Prostate gland (tissue), 2 donors: Measurements from ENCODE around the gene ACSM4.

Experiments used
- POLR2A ChIP-seq: fragments of 450-650 bp; IDR thresholded peaks from one replicate; pipeline ENCODE4 v1.6.1; 2016; ENCODE audit warnings: antibody characterized with exemption, mild to moderate bottlenecking
- POLR2AphosphoS5 ChIP-seq: sonication (generic); formaldehyde crosslinking; IDR thresholded peaks from one replicate; pipeline ENCODE4 v1.6.1; 2017; ENCODE audit warnings: antibody characterized with exemption
- TF ChIP-seq, protein P1 (sequence below), 4 experiments: fragments of 200-600 bp in 2 of 4; fragments of 450-650 bp in 2 of 4; sonication (generic) in 2 of 4; IDR thresholded peaks; 1 replicate in 3 of 4; 2 replicates in 1 of 4; pipeline ENCODE4 v1.5.1; 2016 to 2019; ENCODE audit warnings: antibody characterized with exemption in 4 of 4, mild to moderate bottlenecking in 2 of 4, moderate library complexity in 2 of 4

GRCh38 chr12:7354529-7354928 is 50.7 kb downstream of the ACSM4 start:
- TF ChIP-seq POLR2A (no peak), POLR2AphosphoS5 (no peak)
- TF ChIP-seq, protein P1, sequence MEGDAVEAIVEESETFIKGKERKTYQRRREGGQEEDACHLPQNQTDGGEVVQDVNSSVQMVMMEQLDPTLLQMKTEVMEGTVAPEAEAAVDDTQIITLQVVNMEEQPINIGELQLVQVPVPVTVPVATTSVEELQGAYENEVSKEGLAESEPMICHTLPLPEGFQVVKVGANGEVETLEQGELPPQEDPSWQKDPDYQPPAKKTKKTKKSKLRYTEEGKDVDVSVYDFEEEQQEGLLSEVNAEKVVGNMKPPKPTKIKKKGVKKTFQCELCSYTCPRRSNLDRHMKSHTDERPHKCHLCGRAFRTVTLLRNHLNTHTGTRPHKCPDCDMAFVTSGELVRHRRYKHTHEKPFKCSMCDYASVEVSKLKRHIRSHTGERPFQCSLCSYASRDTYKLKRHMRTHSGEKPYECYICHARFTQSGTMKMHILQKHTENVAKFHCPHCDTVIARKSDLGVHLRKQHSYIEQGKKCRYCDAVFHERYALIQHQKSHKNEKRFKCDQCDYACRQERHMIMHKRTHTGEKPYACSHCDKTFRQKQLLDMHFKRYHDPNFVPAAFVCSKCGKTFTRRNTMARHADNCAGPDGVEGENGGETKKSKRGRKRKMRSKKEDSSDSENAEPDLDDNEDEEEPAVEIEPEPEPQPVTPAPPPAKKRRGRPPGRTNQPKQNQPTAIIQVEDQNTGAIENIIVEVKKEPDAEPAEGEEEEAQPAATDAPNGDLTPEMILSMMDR (IDR thresholded peaks at IDR 0.05) = no peak
